ENCODE results near the gene RPL26. TPM values are rescaled to one million over a fixed set of nuclear protein-coding genes. Genes with fewer than 3 reads are reported as not detected.

Gene RPL26
- total and polyA plus RNA-seq, 3 donors from 2014 or later, result 769 to 1,617 (median 1,360) TPM

DNA sequence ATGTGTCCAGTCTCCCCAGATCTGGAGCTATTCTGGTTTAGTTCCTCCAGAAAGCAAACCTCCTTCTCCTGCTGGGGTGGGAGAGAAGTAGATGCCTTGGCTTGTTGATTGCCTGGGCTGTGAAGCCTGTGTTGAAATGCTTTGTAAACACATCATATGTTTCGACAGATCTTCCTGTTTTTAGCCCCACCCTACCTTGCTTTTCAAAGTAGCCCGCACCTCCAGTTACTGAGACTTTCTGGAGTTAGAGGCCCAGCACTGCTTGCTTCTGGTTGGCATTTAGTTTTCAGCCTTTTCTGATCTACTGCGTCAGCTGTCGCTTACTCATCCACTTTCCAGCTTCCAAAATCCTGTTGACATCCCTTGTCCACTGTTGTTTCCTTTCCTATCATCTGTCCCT is 34.8 kb upstream of the RPL26 start:
- Histone ChIP-seq H3K27me3 (no peaks in the 10 kb centered on the region), H3K36me3 (ENCODE audit: low read depth, missing control alignments) (no peaks in the 10 kb centered on the region), H3K4me1 (no peaks in the 10 kb centered on the region), H3K9me3 (no peaks in the 10 kb centered on the region), H3K4me3 (no peak overlapping the region), H3K27ac (no peak overlapping the region)
- TF ChIP-seq POLR2A (IDR thresholded peaks at IDR 0.05), result no peak
- TF ChIP-seq, protein P1, sequence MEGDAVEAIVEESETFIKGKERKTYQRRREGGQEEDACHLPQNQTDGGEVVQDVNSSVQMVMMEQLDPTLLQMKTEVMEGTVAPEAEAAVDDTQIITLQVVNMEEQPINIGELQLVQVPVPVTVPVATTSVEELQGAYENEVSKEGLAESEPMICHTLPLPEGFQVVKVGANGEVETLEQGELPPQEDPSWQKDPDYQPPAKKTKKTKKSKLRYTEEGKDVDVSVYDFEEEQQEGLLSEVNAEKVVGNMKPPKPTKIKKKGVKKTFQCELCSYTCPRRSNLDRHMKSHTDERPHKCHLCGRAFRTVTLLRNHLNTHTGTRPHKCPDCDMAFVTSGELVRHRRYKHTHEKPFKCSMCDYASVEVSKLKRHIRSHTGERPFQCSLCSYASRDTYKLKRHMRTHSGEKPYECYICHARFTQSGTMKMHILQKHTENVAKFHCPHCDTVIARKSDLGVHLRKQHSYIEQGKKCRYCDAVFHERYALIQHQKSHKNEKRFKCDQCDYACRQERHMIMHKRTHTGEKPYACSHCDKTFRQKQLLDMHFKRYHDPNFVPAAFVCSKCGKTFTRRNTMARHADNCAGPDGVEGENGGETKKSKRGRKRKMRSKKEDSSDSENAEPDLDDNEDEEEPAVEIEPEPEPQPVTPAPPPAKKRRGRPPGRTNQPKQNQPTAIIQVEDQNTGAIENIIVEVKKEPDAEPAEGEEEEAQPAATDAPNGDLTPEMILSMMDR (IDR thresholded peaks at IDR 0.05), result no peak
- WGBS, 2 donors, result 90 to 92% methylated on average over 4 of the region's 4 CpGs
- no peak for DNase-seq
- intact Hi-C loops (cut with DNase I; ENCODE audit: low total_unique reads), result loop anchor here (10.0 kb wide), 1 partner anchor 327 kb away; the partner anchor contains the start of gene CCDC42

DNA sequence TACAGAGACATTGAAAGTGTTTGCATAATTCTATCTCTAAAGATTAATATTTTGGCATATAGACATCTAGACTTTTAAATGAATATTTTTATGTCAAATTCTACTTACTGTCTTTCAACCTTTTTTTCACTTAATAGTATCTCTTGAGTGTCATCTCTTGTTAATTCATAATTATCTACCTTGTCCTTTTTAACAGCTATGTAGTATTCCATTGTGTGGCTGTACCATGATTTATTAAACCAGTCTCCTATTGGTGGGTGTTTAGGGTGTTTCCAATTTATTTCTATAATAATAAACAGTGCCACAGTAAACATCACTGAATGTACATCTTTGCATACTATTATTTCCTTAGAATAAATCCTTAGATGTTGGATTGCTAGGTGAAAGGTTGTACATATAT is 30.9 kb upstream of the RPL26 start:
- Histone ChIP-seq H3K27me3 (no peaks in the 10 kb centered on the region), H3K27ac (no peak overlapping the region), H3K36me3 (ENCODE audit: low read depth, missing control alignments) (no peaks in the 10 kb centered on the region), H3K4me3 (no peak overlapping the region), H3K9me3 (no peaks in the 10 kb centered on the region), H3K4me1 (no peaks in the 10 kb centered on the region)
- intact Hi-C loops (cut with DNase I; ENCODE audit: low total_unique reads), result loop anchor here (10.0 kb wide), 1 partner anchor 331 kb away; the partner anchor contains the start of gene CCDC42
- DNase-seq, result no peak
- TF ChIP-seq, protein P1 (IDR thresholded peaks at IDR 0.05), result no peak
- TF ChIP-seq POLR2A (IDR thresholded peaks at IDR 0.05), result no peak

DNA sequence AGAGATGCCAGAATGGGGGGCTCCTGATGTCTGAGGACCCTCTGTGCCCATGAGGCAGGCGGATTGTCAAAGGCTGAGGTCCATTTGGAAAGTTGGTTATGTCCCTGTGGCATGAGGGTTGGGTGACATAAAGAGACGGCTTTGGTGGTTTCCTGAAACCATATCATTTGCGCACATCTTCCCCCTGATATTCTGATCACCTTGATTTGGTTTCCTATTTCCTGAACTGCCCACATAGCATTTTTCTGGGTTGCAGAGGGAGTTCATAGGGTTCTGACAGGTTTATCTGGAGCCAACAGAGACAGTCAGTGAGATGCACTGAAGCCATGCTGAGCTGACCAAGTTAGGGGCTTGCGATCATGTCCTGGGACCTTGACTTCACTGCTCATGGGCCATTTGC is 30.3 kb upstream of the RPL26 start:
- intact Hi-C loops (cut with DNase I; ENCODE audit: low total_unique reads), result loop anchor here (10.0 kb wide), 1 partner anchor 331 kb away; the partner anchor contains the start of gene CCDC42
- no peak for DNase-seq
- TF ChIP-seq, protein P1 (IDR thresholded peaks at IDR 0.05), result no peak
- TF ChIP-seq POLR2A (IDR thresholded peaks at IDR 0.05), result no peak

DNA sequence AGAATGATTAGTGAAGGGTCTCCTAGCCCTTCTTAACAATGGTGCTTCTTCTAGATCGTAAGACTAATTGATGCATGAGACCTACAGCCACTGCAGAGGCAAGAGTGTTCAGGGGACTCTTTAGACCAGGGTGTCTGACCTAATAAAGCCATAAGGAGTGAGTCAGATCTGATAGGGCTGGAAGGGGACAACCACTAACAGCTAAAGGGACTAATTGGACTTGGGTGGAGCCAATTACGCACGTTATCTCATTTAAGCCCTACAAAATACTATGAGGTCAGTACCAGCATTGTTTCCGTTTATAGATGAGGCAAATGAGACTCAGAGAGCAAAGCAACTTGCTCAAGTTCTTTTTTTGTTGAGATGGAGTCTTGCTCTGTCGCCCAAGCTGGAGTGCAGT is 29.1 kb upstream of the RPL26 start:
- TF ChIP-seq, protein P1 (IDR thresholded peaks at IDR 0.05), result no peak
- TF ChIP-seq POLR2A (IDR thresholded peaks at IDR 0.05), result no peak
- DNase-seq, result no peak
- intact Hi-C loops (cut with DNase I; ENCODE audit: low total_unique reads), result loop anchor here (10.0 kb wide), 1 partner anchor 333 kb away; the partner anchor contains the start of gene CCDC42
- H3K27ac ChIP-seq, result no peak overlapping the region
- H3K4me1 ChIP-seq, result no peaks in the 10 kb centered on the region
- no peaks in the 10 kb centered on the region for H3K9me3 ChIP-seq
- 76 to 79% methylated on average over 5 of the region's 5 CpGs for WGBS, 2 donors
- no peaks in the 10 kb centered on the region for H3K27me3 ChIP-seq
- H3K4me3 ChIP-seq, result no peak overlapping the region
- no peaks in the 10 kb centered on the region for H3K36me3 ChIP-seq (ENCODE audit: low read depth, missing control alignments)

More for the DNA sequence above, 30.3 kb upstream of the RPL26 start:
- H3K4me3 ChIP-seq, result no peak overlapping the region
- H3K4me1 ChIP-seq, result no peaks in the 10 kb centered on the region
- 75 to 94% methylated on average over 3 to 4 of the region's 4 CpGs for WGBS, 2 donors
- no peaks in the 10 kb centered on the region for H3K36me3 ChIP-seq (ENCODE audit: low read depth, missing control alignments)
- no peaks in the 10 kb centered on the region for H3K9me3 ChIP-seq
- no peaks in the 10 kb centered on the region for H3K27me3 ChIP-seq
- no peak overlapping the region for H3K27ac ChIP-seq

DNA sequence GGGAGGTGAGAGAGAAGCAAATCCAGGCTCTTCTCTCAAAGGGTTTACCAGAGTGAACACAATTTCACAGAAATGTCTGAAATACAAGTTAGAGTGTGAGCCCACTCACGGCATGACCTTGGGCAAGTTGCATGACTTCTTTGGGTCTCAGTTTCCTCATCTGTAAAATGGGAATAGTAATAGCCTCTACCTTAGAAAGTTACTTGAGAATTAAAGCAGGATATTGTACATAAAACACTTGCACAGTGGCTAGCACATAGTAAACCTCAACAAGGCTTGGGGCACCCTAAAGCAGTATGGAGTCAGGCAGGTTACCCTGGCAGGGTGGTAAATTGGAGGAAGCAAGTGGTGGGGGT is 27.9 kb upstream of the RPL26 start:
- Histone ChIP-seq H3K9me3 (no peaks in the 10 kb centered on the region), H3K27ac (no peak overlapping the region), H3K36me3 (ENCODE audit: low read depth, missing control alignments) (no peaks in the 10 kb centered on the region), H3K4me1 (no peaks in the 10 kb centered on the region), H3K27me3 (no peaks in the 10 kb centered on the region), H3K4me3 (no peak overlapping the region)
- TF ChIP-seq POLR2A (IDR thresholded peaks at IDR 0.05), result no peak
- TF ChIP-seq, protein P1 (IDR thresholded peaks at IDR 0.05), result no peak
- WGBS, 2 donors, result 64 to 72% methylated on average over 1 of the region's 1 CpG
- intact Hi-C loops (cut with DNase I; ENCODE audit: low total_unique reads), result loop anchor here (10.0 kb wide), 1 partner anchor 334 kb away; the partner anchor contains the start of gene CCDC42
- no peak for DNase-seq

Data from testis (tissue), 3 donors.